HCT116 (cell line): Measurements from ENCODE around the gene APAF1. TPM values are rescaled to one million over a fixed set of nuclear protein-coding genes. Genes with fewer than 3 reads are reported as not detected.

Experiments
- ATAC-seq: fragments of 200-7000 bp; cut with Tn5 transposase; 2 replicates; pipeline ENCODE4 v1.9.1; 2020; ENCODE audit warnings: mild to moderate bottlenecking, moderate library complexity
- BruUV-seq: library from RNA; stranded (reverse); fragments of 400-500 nt; replicated peaks from 2 replicates; lab custom pipeline; 2021; lab: Mats Ljungman, UMichigan
- CTCF ChIA-PET: fragments of 300-600 bp; sonication (Branson Sonifier 250); formaldehyde crosslinking; loops from one replicate; lab custom pipeline; 2021; ENCODE audit warnings: antibody characterized with exemption; lab: Charles Lee
- POLR2A ChIA-PET: fragments of 300-600, 350-600 bp; sonication (Branson Sonifier 250); formaldehyde crosslinking; loops from one replicate; lab custom pipeline; 2021; ENCODE audit warnings: antibody characterized with exemption; lab: Charles Lee
- RAD21 ChIA-PET, 2 experiments: fragments of 300-600 bp; sonication (Branson Sonifier 250); formaldehyde crosslinking; loops; one replicate each; lab custom pipeline; 2023; ENCODE audit warnings: low total read pairs in 2 of 2; ENCODE audit not compliant: uncharacterized antibody in 2 of 2, unreplicated experiment in 2 of 2, low non-redundant PET in 1 of 2; lab: Charles Lee
- DNase-seq: peaks from one replicate; pipeline ENCODE4 v3.0.0-alpha.2; 2010; ENCODE audit warnings: low read depth, low spot score
- H2AFZ ChIP-seq: fragments of 200-600 bp; shearing (Covaris generic), sonication (generic); 2 replicates; pipeline ENCODE4 v1.6.1; 2017; ENCODE audit warnings: low read depth, mixed run types, mixed read lengths, antibody characterized with exemption, low read length; ENCODE audit not compliant: poor library complexity, severe bottlenecking
- H3K27ac ChIP-seq: 2 replicates; pipeline ENCODE4 v1.5.1; 2012; ENCODE audit warnings: low read depth, low read length
- H3K27me3 ChIP-seq: fragments of 200-600 bp; sonication (generic); 2 replicates; pipeline ENCODE4 v1.6.1; 2016; ENCODE audit warnings: mixed run types, low read length, mixed read lengths; ENCODE audit not compliant: insufficient read depth
- H3K36me3 ChIP-seq, 2 experiments: fragments of 200-500 bp in 1 of 2; fragments of 200-600 bp in 1 of 2; sonication (Bioruptor generic) in 1 of 2; sonication (generic) in 1 of 2; 2 replicates each; pipeline versions ENCODE4 v1.5.1 to v1.6.1; 2014 to 2016; ENCODE audit warnings: low read length in 2 of 2, inconsistent platforms in 1 of 2, mixed read lengths in 1 of 2, mixed run types in 1 of 2; ENCODE audit not compliant: insufficient read depth in 2 of 2, control insufficient read depth in 1 of 2
- H3K4me1 ChIP-seq, 2 experiments: fragments of 200-600 bp in 1 of 2; sonication (generic) in 1 of 2; 2 replicates each; pipeline versions ENCODE4 v1.5.1 to v1.6.1; 2012 to 2017; ENCODE audit warnings: low read length in 2 of 2, inconsistent platforms in 1 of 2, mild to moderate bottlenecking in 1 of 2, mixed read lengths in 1 of 2, mixed run types in 1 of 2, moderate library complexity in 1 of 2; ENCODE audit not compliant: insufficient read depth in 2 of 2, control insufficient read depth in 1 of 2
- H3K4me2 ChIP-seq: fragments of 200-600 bp; sonication (generic); 2 replicates; pipeline ENCODE4 v1.6.1; 2017; ENCODE audit warnings: mixed run types, low read length, mixed read lengths
- H3K4me3 ChIP-seq, 2 experiments: fragments of 200-600 bp in 1 of 2; sonication (generic) in 1 of 2; replicated peaks in 1 of 2; 2 replicates each; pipeline ENCODE4 v1.5.1; 2011 to 2016; ENCODE audit warnings: low read length in 2 of 2, control low read depth in 1 of 2, low read depth in 1 of 2, mild to moderate bottlenecking in 1 of 2, mixed read lengths in 1 of 2, mixed run types in 1 of 2
- H3K79me2 ChIP-seq: fragments of 200-600 bp; sonication (generic); 2 replicates; pipeline ENCODE4 v1.6.1; 2017; ENCODE audit warnings: mild to moderate bottlenecking, mixed run types, low read length, moderate library complexity, mixed read lengths; ENCODE audit not compliant: insufficient read depth
- H3K9ac ChIP-seq: fragments of 200-600 bp; sonication (generic); 2 replicates; pipeline ENCODE4 v1.6.1; 2016; ENCODE audit warnings: low read length, mixed read lengths
- H3K9me2 ChIP-seq: fragments of 200-600 bp; sonication (generic), shearing (Covaris generic); 2 replicates; pipeline ENCODE4 v1.6.1; 2017; ENCODE audit warnings: mixed run types, mild to moderate bottlenecking, moderate library complexity; ENCODE audit not compliant: insufficient read depth
- H3K9me3 ChIP-seq, 2 experiments: fragments of 200-500 bp in 1 of 2; fragments of 200-600 bp in 1 of 2; sonication (Bioruptor generic) in 1 of 2; sonication (generic) in 1 of 2; 2 replicates each; pipeline ENCODE4 v1.6.1; 2014 to 2017; ENCODE audit warnings: low read length in 2 of 2, mixed read lengths in 2 of 2, inconsistent platforms in 1 of 2, low read depth in 1 of 2, mild to moderate bottlenecking in 1 of 2, mixed run types in 1 of 2, moderate library complexity in 1 of 2; ENCODE audit not compliant: control insufficient read depth in 1 of 2, insufficient read depth in 1 of 2
- H4K20me1 ChIP-seq: fragments of 200-600 bp; sonication (generic), shearing (Covaris generic); 2 replicates; pipeline ENCODE4 v1.6.1; 2017; ENCODE audit warnings: mixed run types, mild to moderate bottlenecking, moderate library complexity; ENCODE audit not compliant: insufficient read depth
- CBX3 ChIP-seq: IDR thresholded peaks from 2 replicates; pipeline ENCODE4 v1.6.1; 2012; ENCODE audit warnings: low read depth
- ELF1 ChIP-seq: IDR thresholded peaks from 2 replicates; pipeline ENCODE4 v1.6.1; 2012; ENCODE audit warnings: low read depth, borderline replicate concordance
- EZH2 ChIP-seq: fragments of 200-600 bp; sonication (generic); IDR thresholded peaks from 2 replicates; pipeline ENCODE4 v1.6.1; 2017; ENCODE audit warnings: antibody characterized with exemption, mixed run types
- EZH2phosphoT487 ChIP-seq: fragments of 200-600 bp; IDR thresholded peaks from 2 replicates; pipeline ENCODE4 v1.6.1; 2018; ENCODE audit warnings: antibody characterized with exemption, borderline replicate concordance
- FOSL1 ChIP-seq: IDR thresholded peaks from 2 replicates; pipeline ENCODE4 v1.6.1; 2012; ENCODE audit warnings: low read depth
- JUND ChIP-seq: IDR thresholded peaks from 2 replicates; pipeline ENCODE4 v1.6.1; 2012
- MAX ChIP-seq: IDR thresholded peaks from 2 replicates; pipeline ENCODE4 v1.6.1; 2012
- POLR2AphosphoS5 ChIP-seq: IDR thresholded peaks from 2 replicates; pipeline ENCODE4 v1.6.1; 2011; ENCODE audit warnings: mild to moderate bottlenecking, low read depth, low read length, moderate library complexity
- RAD21 ChIP-seq: IDR thresholded peaks from 2 replicates; pipeline ENCODE4 v1.6.1; 2012; ENCODE audit warnings: low read depth, mild to moderate bottlenecking
- SIN3A ChIP-seq: IDR thresholded peaks from 2 replicates; pipeline ENCODE4 v1.6.1; 2012; ENCODE audit warnings: low read depth
- SP1 ChIP-seq: IDR thresholded peaks from 2 replicates; pipeline ENCODE4 v1.6.1; 2012; ENCODE audit warnings: low read depth
- SRF ChIP-seq: IDR thresholded peaks from 2 replicates; pipeline ENCODE4 v1.6.1; 2012; ENCODE audit warnings: low read depth
- TCF7L2 ChIP-seq: IDR thresholded peaks from 2 replicates; pipeline ENCODE4 v1.7.0; 2011; ENCODE audit warnings: borderline replicate concordance, inconsistent platforms; ENCODE audit not compliant: insufficient read depth, insufficient read length; ENCODE audit errors: extremely low read depth
- YY1 ChIP-seq: IDR thresholded peaks from 2 replicates; pipeline ENCODE4 v1.6.1; 2011; ENCODE audit warnings: low read length, low read depth, moderate library complexity, mild to moderate bottlenecking; ENCODE audit not compliant: insufficient replicate concordance; ENCODE audit errors: extremely low read depth
- ZFX ChIP-seq: fragments of 450-650 bp; IDR thresholded peaks from 2 replicates; pipeline ENCODE4 v1.6.1; 2017
- ZNF274 ChIP-seq: fragments of 200-500 bp; sonication (Bioruptor generic); IDR thresholded peaks from 2 replicates; pipeline ENCODE4 v1.6.1; 2014; ENCODE audit warnings: mild to moderate bottlenecking, low read depth, low read length, inconsistent platforms
- intact Hi-C: fragments of 100-400 bp; cut with micrococcal nuclease; formaldehyde crosslinking; loops from 2 replicates; pipeline ENCODE4 v1.10.0; 2022
- total RNA-seq: library from RNA; stranded (reverse); gene quantifications from one replicate; pipeline ENCODE4 v1.2.1, GENCODE V29; 2021; ENCODE audit not compliant: unreplicated experiment
- TF ChIP-seq, protein P1 (sequence below): IDR thresholded peaks from 2 replicates; pipeline ENCODE4 v1.6.1; 2011; ENCODE audit warnings: mild to moderate bottlenecking, low read length, moderate library complexity; ENCODE audit not compliant: insufficient replicate concordance; ENCODE audit errors: extremely low read depth

The APAF1 gene
- total RNA-seq, 1 experiment from 2014 or later, result 13.9 TPM

DNA sequence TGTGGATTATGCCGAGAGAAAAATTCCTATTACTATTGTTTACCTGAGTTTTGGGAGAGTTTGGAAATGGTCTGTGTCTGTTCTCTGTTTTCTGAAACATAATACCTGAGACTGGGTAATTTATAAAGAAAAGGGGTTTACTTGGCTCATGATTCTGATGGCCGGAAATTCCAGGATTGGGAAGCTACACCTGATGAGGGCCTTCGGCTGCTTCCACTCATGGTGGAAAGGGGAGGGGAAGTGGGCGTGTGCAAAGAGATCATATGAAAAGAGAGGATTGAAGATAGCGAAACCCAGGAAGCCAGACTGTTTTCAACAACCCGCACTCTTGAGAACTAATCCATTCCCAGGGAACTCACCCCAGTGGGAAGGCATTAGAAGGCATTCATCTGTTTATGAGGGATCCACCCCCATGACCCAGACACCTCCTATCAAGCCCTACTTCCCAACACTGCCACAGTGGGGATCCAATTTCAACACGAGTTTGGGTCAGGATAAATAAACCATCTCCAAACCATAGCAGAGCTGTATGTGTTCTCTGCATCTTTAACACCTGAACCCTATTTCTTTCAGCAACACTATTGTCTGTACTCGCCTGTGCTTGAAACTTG lies 51.1 kb downstream of the APAF1 start:
- H3K4me1 ChIP-seq, result no peaks in the 10 kb centered on the region
- no peaks in the 10 kb centered on the region for H3K9me3 ChIP-seq
- CTCF ChIA-PET, result no interaction called here
- no peak for ATAC-seq
- intact Hi-C loops, result no loop called here
- no peak overlapping the region for H3K4me3 ChIP-seq
- H2AFZ ChIP-seq, result no peak overlapping the region
- no peaks in the 10 kb centered on the region for H4K20me1 ChIP-seq
- H3K9me2 ChIP-seq, result no peaks in the 10 kb centered on the region
- peaks cover 0 to 2% of the 10 kb centered on the region in 2 experiments; a peak in 1 of 4 replicates for H3K36me3 ChIP-seq
- no peak overlapping the region for H3K27ac ChIP-seq
- BruUV-seq, result no TSS peak
- no peak overlapping the region for H3K4me2 ChIP-seq
- TF ChIP-seq SP1 (no peak), CBX3 (no peak), MAX (no peak), ZNF274 (no peak), POLR2AphosphoS5 (no peak), ZFX (no peak), SIN3A (no peak), EZH2phosphoT487 (no peak), FOSL1 (no peak), YY1 (no peak), TCF7L2 (no peak), ELF1 (no peak), RAD21 (no peak), SRF (no peak), JUND (no peak), EZH2 (no peak)
- TF ChIP-seq, protein P1, sequence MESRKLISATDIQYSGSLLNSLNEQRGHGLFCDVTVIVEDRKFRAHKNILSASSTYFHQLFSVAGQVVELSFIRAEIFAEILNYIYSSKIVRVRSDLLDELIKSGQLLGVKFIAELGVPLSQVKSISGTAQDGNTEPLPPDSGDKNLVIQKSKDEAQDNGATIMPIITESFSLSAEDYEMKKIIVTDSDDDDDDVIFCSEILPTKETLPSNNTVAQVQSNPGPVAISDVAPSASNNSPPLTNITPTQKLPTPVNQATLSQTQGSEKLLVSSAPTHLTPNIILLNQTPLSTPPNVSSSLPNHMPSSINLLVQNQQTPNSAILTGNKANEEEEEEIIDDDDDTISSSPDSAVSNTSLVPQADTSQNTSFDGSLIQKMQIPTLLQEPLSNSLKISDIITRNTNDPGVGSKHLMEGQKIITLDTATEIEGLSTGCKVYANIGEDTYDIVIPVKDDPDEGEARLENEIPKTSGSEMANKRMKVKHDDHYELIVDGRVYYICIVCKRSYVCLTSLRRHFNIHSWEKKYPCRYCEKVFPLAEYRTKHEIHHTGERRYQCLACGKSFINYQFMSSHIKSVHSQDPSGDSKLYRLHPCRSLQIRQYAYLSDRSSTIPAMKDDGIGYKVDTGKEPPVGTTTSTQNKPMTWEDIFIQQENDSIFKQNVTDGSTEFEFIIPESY, result no peak
- H3K27me3 ChIP-seq, result no peaks in the 10 kb centered on the region
- no peak overlapping the region for H3K9ac ChIP-seq
- POLR2A ChIA-PET, result no interaction called here
- no peaks in the 10 kb centered on the region for H3K79me2 ChIP-seq
- no peak for DNase-seq
- RAD21 ChIA-PET, result no interaction called here
